ENCODE results near the gene GLRX5.

The GLRX5 gene

DNA sequence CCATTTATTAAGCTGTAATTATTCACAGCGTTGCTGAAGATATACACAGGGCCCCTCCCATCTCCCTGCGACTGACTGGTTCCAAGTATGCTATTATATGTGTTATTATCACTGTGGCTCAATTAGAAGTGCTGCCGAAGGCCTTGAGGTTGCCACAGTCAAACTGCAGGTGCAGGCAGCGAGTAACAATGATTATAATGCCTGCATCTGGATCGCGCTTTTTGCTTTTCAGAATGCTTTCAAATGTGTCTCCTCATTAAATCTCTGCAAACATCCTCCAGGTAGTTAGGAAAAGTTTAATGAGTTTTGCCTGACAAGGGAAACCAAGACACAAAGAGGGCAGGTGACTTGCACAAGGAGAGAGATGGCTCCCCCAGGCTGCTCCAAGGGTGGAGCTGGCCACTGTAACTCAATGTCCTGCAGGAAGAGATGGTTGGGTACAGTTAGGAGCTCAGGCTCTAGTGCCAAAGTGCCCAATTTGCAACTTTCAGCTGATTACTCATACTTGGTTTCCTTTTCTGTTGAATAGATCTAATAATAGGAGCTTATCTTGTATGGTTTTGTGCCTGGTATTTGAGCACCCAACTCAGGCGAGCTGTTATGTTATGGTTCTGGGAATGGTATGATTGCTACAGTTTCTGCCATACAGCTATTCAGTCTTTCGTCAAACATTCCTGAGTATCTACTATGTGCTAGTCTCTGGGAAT, 16.7 kb upstream of the GLRX5 start:
- no peak for DNase-seq (ENCODE audit: low read depth)

DNA sequence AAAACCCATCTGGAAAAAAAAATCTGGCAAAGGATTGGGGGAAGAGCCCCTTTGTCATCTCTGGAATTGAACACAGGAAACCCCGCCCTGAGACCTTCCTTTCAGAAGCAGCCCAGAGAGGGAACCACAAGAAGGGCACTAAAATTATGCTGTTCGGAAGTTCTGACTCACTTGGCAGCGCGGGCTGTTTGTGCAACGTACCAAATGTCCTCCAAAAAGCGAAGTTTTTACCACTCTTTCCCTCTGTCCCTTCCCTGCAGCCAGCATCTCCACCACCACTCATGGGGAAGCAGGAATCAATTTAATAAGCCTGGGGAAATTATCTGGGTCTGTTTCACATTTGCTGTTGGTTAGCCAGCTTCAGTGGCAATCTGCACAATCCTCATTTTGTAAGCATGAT, 15.2 kb upstream of the GLRX5 start:
- DNase-seq (ENCODE audit: low read depth) = peak; percentile 58

DNA sequence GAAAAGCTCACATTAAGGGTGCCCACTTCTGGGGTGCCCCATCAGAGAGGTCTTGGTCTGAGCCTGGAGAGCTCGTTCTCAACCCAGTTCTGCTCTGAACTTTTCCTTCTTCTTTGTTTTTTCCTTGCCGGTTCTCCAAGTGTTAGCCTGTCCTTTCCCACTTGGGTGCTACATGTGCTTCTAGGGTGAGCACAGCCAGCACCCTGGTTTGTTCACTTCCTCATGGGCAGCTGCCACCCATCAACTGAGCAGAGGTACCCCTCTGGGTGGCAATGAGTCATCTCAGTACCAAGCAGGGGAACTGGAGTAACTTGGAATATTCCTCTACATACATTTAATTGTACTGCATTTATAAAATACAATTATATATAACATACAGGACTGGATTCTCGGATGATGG, 14.5 kb upstream of the GLRX5 start:
- no peak for DNase-seq (ENCODE audit: low read depth)

DNA sequence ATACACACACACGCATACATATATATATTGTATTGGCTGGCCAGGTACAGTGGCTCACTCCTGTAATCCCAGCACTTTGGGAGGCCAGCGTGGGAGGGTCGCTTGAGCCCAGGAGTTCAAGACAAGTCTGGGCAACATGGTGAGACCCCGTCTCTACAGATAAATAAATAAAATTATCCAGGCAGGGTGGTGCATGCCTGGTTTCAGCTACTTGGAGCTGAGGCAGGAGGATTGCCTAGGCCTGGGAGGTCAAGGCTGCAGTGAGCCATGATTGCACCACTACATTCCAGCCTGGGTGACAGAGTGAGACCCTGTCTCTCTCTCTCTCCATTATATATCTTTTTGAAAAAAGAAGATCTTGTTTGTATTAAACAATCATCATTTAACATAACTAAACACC, 13.8 kb upstream of the GLRX5 start:
- no peak for DNase-seq (ENCODE audit: low read depth)

DNA sequence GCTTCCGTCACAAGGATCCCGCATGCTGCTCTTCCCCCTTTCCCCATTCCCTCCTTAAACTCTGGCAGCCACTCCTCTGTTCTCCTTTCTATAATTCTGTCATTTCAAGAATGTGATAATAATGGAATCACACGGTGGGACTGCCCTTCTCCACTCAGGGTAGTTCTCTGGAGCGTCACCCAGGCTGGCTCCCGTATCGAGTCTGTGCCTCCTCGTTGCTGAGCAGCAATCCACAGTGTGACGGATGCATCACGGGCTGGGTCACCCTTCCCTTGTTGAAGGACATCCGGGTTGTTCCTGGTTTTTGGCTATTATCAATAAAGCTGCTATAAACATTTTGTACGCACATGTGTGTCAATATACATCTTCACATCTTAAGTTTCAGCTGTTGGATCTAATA, 12.7 kb upstream of the GLRX5 start:
- no peak for DNase-seq (ENCODE audit: low read depth)

DNA sequence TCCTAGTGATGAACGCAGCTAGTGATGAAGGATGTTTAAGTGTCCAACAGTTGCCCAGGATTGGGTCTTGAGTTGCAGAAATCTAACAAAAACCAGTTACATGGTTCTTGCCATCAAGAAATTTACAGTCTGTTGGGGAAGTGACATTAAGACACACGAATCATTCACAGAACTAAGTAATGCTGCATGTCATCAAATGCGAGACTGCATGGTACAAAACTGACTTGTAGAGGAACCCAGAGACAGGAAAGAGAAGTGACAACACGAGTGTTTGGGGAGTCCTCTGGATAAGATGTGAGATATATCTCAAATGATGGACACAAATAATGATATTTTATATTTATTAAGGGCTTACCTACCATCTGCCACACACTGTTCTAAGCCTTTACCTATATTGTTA, 12.3 kb upstream of the GLRX5 start:
- no peak for DNase-seq (ENCODE audit: low read depth)

DNA sequence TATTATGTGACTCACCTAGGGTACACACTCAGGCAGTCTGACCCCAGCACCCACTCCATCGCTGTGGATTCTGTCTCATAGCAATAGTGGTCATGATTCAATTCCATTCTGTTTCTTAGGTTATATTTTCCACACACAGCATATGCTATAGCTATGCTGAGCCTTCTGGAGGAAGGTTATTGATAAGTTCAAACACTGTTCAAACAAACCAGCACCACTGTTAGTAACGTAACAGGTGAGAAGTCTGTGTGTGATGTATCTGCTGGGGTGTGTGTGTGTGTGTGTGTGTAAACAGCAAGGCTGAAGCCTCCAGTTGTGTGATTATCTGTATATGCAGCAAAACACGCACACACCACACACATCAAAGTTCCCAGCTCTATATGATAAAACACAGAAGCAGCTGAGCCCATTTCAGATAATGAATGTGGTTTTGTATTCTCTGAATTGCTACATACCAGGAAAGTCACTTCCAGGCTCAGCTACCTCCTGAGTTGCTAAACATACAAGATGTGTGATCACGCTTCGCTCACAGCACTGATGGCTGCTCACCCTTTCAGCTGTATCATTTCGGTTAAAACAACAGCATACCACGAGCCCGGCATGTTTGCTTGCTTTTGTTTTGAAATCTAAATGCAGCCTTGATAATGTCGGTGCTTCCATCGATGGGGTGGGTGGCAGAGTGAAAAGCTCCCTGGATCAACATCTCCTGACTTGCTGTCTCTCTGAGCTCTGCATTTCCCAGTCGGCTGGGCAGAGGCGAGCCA, 11.6 kb upstream of the GLRX5 start:
- no peak for DNase-seq (ENCODE audit: low read depth)

DNA sequence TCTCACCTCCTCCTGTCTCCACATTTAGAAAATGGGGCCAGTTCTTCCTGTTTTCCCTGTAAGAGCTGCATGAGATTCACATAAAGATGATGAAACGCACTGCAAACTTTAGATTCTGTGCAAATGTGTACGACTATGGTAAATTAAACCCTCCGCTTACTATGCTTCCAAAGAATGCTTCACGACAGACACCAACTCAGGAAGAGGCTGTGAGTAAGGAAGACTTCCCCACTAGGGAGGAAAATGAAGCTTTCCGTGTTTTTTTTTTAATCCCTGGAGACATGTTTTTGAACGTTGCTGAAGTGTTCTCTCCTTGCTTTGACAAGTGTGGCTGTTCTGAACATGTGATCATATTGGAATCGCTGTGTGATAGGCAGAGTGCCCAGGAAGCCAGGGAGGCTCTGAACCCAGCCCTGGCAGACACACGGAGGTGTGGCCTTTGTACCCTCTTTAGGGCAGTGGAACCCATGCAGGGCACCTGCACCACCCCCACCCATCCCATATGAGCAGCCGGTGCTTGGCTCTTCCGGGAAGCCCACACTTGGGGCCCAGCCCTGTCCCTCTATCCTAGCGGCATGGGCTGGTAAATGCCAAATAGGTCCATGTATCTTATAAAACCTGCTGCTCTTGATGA, 10.9 kb upstream of the GLRX5 start:
- no peak for DNase-seq (ENCODE audit: low read depth)

DNA sequence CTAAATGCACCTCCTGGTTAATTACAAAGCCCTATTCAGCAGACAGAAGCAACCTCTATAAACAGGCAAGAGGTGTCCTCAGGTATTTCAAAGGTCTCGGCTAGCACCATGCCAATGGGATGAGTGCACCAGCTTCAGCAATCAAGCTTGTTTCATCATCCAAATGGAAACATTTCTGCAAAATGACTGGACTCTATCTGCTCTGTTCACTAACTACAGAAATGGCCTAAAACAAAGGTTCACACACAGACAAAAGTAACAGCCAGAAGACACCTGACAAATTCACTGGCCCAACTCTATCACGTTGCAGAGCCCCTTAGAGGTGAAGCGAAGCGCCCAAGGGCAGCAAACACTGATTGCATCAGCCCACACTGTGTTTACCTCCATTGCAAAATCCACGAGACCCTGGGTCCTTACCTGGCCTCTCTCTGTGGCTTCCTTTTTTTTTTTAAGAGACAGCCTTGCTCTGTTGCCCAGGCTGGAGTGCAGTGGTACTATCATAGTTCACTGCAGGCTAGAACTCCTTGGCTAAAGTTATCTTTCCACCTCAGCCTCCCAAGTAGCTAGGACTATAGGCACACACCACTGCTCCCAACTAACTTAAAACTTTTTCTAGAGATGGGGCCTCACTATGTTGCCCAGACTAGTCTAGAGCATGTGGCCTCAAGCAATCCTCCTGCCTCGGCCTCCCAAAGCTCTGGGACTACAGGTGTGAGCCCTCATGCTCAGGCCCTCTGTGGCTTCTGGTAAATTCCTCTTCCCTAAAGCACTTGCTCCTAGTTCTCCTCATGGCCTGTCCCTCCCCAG, 9.9 kb upstream of the GLRX5 start:
- DNase-seq (ENCODE audit: low read depth) = no peak

DNA sequence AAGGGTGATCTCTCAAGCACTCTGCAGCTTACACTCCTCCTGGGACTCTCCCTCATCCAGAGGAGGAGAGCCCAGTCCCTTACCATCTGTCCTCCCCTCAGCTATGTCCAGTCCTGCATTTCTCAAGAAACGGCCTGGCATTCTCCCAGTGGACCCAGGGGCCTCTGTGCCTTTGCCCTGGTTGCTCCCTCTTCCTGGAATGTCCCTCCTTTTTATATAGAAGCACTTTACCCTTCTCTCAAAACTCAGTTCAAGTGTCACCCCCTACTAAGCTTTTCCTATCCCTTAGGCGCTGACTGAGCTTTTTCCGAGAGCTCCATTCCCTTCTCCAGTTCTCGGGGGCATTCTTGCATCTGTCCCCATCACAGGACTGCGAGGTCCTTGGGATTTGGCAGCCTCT, 8.9 kb upstream of the GLRX5 start:
- no peak for DNase-seq (ENCODE audit: low read depth)

DNA sequence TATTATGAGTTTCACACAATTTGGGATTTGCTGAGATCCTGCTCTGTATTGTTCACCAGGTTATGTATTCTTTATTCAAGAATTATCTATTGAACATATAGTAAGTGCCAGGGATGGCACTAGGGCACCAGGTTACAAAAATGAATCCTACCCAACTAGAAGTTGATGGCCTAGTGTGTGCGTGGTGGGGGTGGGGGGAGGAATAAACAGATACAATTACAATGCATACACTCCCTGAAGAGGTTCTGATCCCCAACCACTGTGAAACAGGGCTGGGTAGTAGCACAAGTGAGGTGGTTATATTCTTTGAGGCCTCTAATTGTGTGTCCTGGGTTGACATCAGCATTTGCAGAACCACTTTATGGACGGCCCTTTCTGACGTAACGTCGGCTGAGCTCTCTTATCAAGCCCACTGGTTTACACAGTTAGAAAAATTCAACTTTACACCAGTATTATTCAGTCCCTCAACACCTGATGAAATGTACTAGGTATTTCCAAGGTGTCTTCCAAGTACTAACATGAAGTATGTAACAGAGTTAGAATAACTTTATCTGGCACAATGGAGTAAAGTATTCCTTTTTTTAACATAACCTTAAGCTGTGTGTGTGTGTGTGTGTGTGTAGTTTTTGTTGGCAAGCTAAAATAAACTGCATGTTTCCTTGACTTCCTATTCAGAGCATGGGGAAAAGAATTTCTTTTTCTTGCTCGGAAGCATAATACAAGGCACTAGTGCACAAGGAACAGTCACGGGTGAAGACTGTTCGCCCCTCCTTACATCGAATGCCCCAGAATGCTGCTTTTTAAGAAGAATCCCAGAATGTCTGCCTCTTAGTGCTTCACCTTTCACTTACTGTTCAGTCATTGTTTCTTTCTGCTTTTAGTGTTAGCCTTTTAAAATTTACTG, 8.1 kb upstream of the GLRX5 start:
- DNase-seq (ENCODE audit: low read depth) = no peak

DNA sequence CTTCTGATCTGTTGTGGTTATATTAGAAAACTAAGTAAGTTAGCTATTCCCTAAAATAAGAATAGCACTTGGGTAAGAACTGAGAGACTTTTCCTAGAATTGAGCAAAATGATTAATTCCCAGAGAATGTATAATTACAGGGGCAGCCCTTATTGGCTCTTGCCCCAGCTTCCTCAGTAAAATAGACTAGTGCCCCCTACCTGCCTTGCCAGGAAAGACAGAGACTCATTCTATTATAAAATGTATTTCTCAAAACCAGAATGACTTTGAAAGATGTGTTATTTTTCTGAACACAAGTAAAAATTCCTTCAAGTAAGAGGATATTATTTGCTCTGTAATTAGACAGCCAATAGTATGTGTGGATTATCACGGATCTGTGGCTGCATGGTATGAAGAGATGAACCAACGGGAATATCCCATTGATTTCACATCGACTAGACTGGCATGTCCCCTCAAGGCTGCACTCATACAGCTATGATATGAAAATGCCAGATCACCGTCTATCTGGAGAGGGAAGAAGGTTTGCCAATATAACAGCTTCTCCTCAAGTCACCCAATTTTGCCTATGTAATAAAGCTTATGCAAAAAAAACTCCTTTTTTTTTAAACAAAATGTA, 7.4 kb upstream of the GLRX5 start:
- DNase-seq (ENCODE audit: low read depth) = peak; percentile 36

DNA sequence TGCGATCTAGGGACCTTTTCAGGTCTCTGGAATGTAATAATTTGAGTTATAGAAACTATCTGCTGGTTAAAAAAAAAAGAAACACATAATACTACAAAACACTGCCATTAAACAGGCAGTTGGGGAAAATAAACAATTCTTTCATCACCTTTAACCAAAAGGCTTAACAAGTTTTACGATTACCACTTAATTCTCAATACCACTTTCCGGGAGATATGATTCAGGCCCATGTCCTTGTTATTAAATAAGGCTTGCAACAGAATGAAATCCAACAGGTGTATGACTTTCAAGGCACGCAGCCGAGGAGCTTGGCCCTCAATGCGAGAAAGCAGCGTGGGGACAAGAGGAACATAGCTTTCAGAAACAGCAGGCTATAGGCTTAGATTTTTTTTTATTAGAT, 5.6 kb upstream of the GLRX5 start:
- no peak for DNase-seq (ENCODE audit: low read depth)

DNA sequence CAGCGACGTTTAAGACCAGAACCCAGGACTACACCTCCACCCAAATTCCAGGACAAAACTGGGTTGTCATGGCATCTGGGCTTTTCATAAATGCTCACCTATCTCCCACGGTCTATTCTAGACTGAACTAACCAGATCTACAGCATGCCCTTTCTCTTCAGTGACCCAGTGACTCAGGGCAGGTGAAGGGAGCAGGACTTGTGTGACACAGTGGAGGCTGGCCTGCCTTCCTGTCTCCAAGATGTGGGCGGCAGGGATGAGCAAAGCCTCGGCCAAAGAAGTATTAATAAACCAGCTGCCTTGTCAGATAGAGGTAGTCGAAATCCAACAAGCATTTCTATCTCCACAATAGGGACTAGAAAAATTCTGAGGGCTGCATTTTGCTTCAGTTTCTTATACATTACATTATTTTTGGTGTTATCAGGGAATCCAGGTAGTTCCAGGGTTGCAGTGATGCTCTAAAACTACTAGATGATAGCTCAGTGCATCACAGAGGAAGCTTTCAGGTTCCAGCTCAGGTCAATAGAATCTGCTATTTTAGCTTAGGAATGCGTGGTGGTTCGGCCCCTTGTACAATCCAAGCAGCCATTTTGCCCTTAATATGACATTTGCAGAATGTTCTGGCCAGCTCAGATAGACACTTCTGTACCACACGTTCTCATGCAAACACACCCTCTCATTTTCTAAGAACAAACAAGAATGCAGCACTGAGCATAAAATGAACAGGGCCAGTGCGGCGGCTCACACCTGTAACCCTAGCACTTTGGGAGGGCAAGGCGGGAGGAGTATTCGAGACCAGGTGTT, 4.2 kb upstream of the GLRX5 start:
- no peak for DNase-seq (ENCODE audit: low read depth)

DNA sequence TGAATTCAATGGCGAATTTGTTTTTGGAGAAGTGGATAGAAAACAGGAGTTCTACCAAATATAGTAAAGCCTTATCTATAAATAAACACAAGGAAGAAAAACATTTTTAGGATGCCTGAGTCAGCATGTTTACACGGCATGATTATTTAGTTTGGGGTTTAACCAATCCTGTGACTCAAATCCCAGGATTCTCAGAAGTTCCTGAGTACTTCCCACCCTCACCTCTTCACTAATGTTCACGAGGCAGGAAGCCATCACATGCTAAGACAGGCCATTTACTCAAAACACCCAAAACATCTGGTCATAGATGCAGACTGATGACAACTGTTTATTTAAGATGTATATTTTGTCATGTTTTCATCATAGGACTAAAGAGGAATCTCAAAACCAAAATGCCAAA, 3.4 kb upstream of the GLRX5 start:
- DNase-seq (ENCODE audit: low read depth) = no peak

DNA sequence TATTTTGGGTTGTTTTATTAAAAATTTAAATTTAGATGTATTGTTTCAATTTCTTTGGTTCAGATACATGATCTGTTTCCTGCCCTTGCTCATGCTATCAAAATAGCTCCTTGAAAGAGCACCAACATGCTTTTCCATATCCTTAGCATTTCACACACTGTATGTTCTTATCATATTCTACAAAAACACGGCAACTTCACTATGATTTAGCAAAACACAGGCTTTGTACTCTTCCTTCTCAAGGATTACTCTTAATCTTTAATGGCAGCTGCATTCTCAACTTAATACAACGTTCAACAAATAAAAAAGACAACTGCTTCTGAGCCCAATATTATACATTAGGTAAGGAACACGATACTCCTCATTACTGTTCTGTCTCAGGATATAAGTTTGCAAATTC, 2.9 kb upstream of the GLRX5 start:
- no peak for DNase-seq (ENCODE audit: low read depth)

DNA sequence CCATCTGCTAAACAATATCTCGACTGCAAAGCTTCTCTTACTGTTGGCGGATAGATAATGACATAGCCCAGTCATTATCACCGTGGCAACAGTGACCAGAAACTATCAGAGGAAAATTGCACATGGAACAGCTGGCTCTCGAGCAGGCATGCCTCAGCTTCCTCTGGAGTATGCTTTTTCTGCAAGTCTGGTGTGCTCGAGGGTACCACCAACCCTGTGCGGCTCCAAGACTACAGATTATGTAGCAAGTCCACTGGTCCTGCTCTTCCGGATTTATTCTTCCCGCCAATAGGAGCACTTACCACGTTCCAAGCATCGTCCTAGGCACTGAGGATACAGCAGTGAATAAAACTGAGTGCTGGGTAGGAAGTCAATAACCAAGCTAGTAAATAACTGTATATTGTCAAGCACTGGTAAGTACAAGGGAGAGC, 1.4 kb upstream of the GLRX5 start:
- DNase-seq (ENCODE audit: low read depth) = no peak

DNA sequence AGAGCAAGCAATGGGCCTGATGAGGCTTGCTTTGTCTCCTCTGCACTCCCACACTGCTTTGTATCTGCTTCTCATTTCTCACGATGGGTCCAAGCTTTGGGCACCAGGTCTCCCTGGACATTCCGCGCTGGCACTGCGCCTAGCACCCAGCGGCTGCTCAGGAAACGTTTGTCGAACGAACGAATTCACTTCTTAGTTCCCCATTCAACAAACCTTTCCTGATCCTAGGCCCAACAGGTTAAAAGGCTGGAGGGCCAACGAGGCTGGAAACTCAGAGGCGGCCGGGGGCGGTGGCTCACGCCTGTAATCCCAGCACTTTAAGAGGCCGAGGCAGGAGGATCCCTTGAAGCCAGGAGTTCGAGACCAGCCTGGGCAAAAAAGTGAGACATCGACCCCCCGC, 1.0 kb upstream of the GLRX5 start:
- DNase-seq (ENCODE audit: low read depth) = no peak

DNA sequence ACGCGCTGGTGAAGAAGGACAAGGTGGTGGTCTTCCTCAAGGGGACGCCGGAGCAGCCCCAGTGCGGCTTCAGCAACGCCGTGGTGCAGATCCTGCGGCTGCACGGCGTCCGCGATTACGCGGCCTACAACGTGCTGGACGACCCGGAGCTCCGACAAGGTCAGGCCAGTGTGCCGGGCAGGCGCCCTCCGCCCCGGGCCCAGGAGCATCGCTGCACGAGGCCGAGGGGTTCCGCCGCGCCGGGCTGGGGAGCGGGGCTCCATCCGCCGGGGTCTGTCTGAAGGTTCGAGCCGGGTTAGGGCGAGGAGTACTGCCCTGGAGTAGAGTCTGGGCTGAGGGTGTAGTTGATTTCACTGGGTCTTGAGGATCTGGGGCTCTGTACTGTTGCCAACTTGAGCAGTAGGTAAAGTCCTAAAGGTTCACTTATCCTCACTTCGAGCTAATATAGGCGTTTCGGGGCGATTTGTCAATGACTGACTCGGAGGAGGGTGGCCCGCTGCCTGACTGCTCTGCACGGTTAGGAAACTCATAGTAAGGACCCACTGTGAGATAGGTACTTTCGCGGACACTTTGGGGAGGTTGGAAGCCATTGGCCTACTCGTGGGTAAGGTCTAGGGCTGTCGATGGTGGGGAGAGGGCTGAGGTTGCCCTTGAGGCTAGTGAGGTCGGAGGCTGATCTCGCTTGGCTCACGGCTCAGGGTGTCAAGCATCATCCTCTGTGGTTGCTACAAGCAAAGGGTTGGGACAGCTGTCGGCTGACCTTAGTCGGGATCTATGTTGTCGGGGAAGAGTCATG, 574 bp downstream of the GLRX5 start:
- DNase-seq (ENCODE audit: low read depth) = no peak

Data from activated gamma-delta T cell treated with anti-CD3 and anti-CD28 coated beads, Interleukin-2, amount 50 U/mL, for 16 hours (primary cell).